RWPE1 (cell line): ENCODE results near the gene CD9.
A peak's percentile ranks its signal among the peaks of the same experiment; 100 is the strongest.

Source experiments
- CTCF ChIA-PET: fragments of 350-600 bp; sonication (Branson Sonifier 250); formaldehyde crosslinking; extraction: SDS; loops from one replicate; lab custom pipeline; 2021; lab: Yijun Ruan, JAX
- POLR2A ChIA-PET: fragments of 400-600 bp; formaldehyde crosslinking; extraction: SDS; loops from one replicate; lab custom pipeline; 2020; ENCODE audit warnings: antibody characterized with exemption; ENCODE audit not compliant: low non-redundant PET; lab: Yijun Ruan, JAX
- DNase-seq: peaks from one replicate; pipeline ENCODE4 v3.0.0; 2012; ENCODE audit warnings: low spot score
- H3K27ac ChIP-seq: fragments of 450-650 bp; 2 replicates; pipeline ENCODE4 v1.5.1; 2017
- TF ChIP-seq, protein P1 (sequence below): fragments of 450-650 bp; conservative IDR thresholded peaks from 2 replicates; pipeline ENCODE4 v1.5.1; 2017; ENCODE audit warnings: low read depth, mild to moderate bottlenecking

CD9 gene

DNA sequence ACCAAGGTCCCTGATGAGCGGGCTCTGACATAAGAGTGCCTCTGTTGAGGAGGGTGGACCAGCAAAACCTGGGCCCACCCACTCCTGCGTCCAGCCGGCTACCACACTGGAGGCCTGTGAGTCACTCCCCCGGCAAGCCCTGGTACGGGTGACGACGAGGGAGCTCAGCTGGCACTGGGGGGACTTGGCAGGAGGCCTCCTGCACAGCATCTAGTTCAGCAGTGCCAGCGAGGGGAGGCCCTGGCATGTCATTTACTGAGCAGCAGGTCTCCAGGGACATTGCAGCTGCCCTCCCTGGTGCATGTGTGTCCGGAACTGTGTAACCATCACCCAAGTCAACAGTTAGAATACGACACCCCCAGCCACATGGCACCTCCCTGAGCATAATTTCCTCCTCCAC, 24.4 kb downstream of the CD9 start:
- TF ChIP-seq, protein P1, sequence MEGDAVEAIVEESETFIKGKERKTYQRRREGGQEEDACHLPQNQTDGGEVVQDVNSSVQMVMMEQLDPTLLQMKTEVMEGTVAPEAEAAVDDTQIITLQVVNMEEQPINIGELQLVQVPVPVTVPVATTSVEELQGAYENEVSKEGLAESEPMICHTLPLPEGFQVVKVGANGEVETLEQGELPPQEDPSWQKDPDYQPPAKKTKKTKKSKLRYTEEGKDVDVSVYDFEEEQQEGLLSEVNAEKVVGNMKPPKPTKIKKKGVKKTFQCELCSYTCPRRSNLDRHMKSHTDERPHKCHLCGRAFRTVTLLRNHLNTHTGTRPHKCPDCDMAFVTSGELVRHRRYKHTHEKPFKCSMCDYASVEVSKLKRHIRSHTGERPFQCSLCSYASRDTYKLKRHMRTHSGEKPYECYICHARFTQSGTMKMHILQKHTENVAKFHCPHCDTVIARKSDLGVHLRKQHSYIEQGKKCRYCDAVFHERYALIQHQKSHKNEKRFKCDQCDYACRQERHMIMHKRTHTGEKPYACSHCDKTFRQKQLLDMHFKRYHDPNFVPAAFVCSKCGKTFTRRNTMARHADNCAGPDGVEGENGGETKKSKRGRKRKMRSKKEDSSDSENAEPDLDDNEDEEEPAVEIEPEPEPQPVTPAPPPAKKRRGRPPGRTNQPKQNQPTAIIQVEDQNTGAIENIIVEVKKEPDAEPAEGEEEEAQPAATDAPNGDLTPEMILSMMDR: no peak
- CTCF ChIA-PET: no interaction called here
- peak overlapping the region; percentile 97 for H3K27ac ChIP-seq
- POLR2A ChIA-PET: no interaction called here
- no peak for DNase-seq

DNA sequence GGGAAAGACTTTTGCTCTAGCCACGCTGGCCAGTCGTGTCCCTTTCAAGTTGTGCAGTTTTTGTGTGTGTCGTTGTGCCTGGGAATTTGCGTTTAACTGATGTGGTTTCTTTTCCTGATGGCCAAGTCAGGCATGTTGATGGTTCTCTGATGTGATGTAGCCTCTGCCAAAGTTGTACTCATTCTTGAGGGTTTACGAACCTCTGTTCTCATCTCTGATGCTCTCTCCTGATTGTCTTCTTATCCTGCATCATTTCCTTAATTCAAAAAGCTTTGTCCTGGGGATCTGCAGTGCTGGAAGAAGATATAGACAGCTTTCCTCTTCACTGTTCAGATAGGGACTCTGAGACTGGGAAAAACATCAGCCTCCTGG, 25.4 kb downstream of the CD9 start:
- ChIA-PET CTCF (interaction anchor here (0.6 to 1.0 kb wide), 2 partner anchors 14 to 25 kb away, joined by 4 read pairs; no protein-coding TSS in a partner anchor), POLR2A (no interaction called here)
- TF ChIP-seq, protein P1: no peak
- H3K27ac ChIP-seq: peak overlapping the region; percentile 97
- no peak for DNase-seq

DNA sequence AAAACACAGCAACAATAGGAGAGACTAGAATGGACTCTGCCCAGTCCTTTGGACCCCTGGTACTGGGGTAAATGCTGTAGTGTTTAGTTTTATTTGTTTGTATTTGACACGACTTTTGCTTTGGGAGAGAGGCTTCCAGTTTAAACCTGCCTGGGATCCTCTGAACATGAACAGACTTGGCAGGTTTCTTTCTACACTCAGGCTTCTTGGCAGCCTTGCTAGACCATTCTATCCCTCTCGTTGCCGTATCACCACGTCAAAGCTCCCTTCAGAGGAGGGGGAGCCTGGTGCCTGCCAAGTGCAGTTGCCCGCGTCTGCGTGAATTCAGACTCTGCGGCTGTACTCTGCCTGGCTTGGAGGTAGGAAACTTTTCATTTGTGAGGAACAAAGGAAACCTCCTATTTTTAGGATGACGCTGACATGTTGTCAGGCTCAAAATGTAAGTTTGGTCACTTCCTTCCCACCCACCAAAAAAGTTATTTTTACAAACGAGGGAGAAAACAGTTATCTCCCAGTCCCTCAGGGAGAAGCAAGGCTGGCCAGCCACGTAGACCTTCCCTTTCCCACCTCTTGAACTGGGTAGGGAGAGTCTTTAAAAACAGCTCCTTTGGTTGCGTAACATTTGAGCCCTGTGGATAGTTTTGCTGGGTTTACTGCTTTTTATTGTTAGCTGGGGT, 25.9 kb downstream of the CD9 start:
- peak; percentile 70 for DNase-seq
- ChIA-PET CTCF (interaction anchor here (0.6 to 1.0 kb wide), 2 partner anchors 15 to 25 kb away, joined by 4 read pairs; no protein-coding TSS in a partner anchor), POLR2A (interaction anchor here (0.7 kb wide), 1 partner anchor 50 kb away, joined by 3 read pairs; no protein-coding TSS in a partner anchor)
- H3K27ac ChIP-seq: peak overlapping the region; percentile 97
- TF ChIP-seq, protein P1: no peak

DNA sequence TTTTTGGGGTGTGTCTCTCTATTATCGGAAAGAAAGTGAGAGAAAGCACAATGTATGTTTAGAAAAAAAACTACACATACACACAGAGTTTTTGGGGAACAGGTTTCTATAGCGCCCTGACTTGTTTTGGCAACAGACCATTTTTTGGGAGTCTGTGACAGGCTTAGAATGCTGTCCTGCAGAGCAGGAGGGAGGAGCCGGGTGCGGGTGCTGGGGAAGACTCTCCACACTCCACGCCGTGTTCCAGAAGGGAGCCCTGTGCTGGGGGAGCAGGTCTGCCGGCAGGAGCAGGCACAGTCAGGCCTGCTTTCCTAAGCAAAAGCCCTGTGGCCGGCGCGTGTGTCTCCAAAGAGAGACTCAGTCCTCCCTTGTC, 26.5 kb downstream of the CD9 start:
- H3K27ac ChIP-seq: peak overlapping the region; percentile 97
- TF ChIP-seq, protein P1: no peak
- POLR2A ChIA-PET: interaction anchor here (0.7 kb wide), 1 partner anchor 49 kb away, joined by 3 read pairs; no protein-coding TSS in a partner anchor
- CTCF ChIA-PET: interaction anchor here (1.0 kb wide), 1 partner anchor 26 kb away, joined by 4 read pairs; no protein-coding TSS in a partner anchor
- DNase-seq: no peak

DNA sequence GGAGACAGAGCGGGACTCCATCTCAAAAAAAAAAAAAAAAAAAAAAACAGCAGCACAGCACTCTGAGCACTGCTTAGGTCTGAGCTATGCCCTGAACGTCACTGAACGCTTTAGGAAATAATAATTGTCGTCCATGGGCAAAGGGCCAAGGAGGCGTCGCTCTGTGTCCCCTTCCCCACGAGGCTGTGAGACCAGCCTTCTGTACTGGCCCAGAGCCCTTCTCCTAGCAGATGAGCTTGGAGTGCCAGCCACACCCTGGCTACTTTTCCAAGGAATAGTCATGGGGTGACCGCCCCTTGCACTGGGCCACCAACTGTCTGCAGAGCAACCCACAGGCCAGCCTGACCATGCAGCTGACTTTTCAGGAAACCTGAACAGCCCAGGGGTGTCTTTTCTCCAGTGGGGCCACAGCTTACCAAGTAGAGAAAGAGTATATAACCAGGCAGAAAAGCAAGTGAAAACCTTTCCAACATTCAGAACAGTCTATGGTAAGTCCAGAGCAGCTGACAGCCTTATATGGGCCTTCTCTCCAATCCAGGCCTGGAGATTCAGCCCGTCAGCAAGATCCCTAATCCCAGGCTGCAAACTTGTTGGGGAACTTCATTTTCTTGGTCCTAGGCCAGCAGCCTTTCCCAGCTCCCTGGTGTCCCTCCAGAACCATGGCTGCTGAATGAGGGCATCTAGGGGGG, 28.5 kb downstream of the CD9 start:
- TF ChIP-seq, protein P1: no peak
- CTCF ChIA-PET: interaction anchor here (0.6 to 2.2 kb wide), 5 partner anchors 26 to 85 kb away, joined by 3 to 11 read pairs (median 4); no protein-coding TSS in a partner anchor
- no peak for DNase-seq
- H3K27ac ChIP-seq: peak overlapping the region; percentile 97
- POLR2A ChIA-PET: interaction anchor here (0.6 kb wide), 1 partner anchor 32 kb away, joined by 3 read pairs; no protein-coding TSS in a partner anchor
